Left cardiac atrium (tissue), 2 donors: ENCODE measurements around the gene SYT14. TPM values are rescaled to one million over a fixed set of nuclear protein-coding genes. Genes with fewer than 3 reads are reported as not detected.

Experiments
- total RNA-seq, 2 donors: library from RNA; stranded (reverse); fragmentation: NEBNext Ultra II Directional; extraction: Animal tissue kit (Norgen Biotek cat#: 25700); gene quantifications; one replicate each; pipeline ENCODE4 v1.2.1, GENCODE V29; 2021
- donor health status: DM: no; HTN: yes; CAD: no; lungs with severe emphysema.
- donor health status: DM: yes; HTN: yes; CAD: no.

Gene SYT14
- total RNA-seq, 2 donors from 2014 or later = 0.08 TPM; not detected in 1

Other genes with a start within 250 kb of the SYT14 start
- gene HSD11B1, start 233.4 kb upstream of the SYT14 start, total RNA-seq = 1 to 10 TPM; 5.6 to 6.8 TPM
- gene TRAF3IP3, start 182.2 kb upstream of the SYT14 start, total RNA-seq = 1 to 10 TPM; 1.3 to 2.7 TPM
- 1 to 10 TPM; 1.8 to 1.9 TPM for gene C1orf74, start 153.7 kb upstream of the SYT14 start, total RNA-seq
- 10 to 100 TPM; 20.7 to 21.8 TPM for gene IRF6, start 132.1 kb upstream of the SYT14 start, total RNA-seq
- gene UTP25, start 110.2 kb upstream of the SYT14 start, total RNA-seq = 1 to 10 TPM; 3.0 to 4.4 TPM